SU-DHL-6 (cell line): ENCODE measurements around the gene NTMT1.

Experiments
- CTCF ChIP-seq: fragments of 200-600 bp; sonication (generic); IDR thresholded peaks from one replicate; pipeline ENCODE4 v1.5.1; 2017; ENCODE audit warnings: antibody characterized with exemption, mild to moderate bottlenecking, low read length, moderate library complexity; ENCODE audit not compliant: insufficient read depth, poor library complexity, severe bottlenecking
- EZH2phosphoT487 ChIP-seq: fragments of 200-600 bp; sonication (generic), shearing (Covaris generic); conservative IDR thresholded peaks from 2 replicates; pipeline ENCODE4 v1.6.1; 2018; ENCODE audit warnings: mild to moderate bottlenecking, antibody characterized with exemption, low read length, moderate library complexity, mixed read lengths

- TF ChIP-seq CTCF = no peak
- TF ChIP-seq EZH2phosphoT487 = no peak
Observed at GRCh38 chr9:129685220-129685932, 59.4 kb downstream of the NTMT1 start.
